Vagina (tissue), 2 donors: ENCODE results near the gene WNT7A. TPM values are rescaled to one million over a fixed set of nuclear protein-coding genes. Genes with fewer than 3 reads are reported as not detected.
A peak's percentile ranks its signal among the peaks of the same experiment; 100 is the strongest.

Experiments used
- DNase-seq, 2 donors: peaks; one replicate each; pipeline ENCODE4 v3.0.0-alpha.2; 2017; ENCODE audit errors: extremely low spot score in 2 of 2
- H3K27ac ChIP-seq: fragments of 200-600 bp; sonication (generic); one replicate; pipeline ENCODE4 v1.5.1; 2019
- H3K27me3 ChIP-seq: fragments of 200-600 bp; sonication (generic); one replicate; pipeline ENCODE4 v1.5.1; 2019
- H3K36me3 ChIP-seq, 2 donors: fragments of 200-600 bp; sonication (generic); one replicate each; pipeline ENCODE4 v1.5.1; 2017 to 2019
- H3K4me1 ChIP-seq: fragments of 200-600 bp; sonication (generic); one replicate; pipeline ENCODE4 v1.5.1; 2019
- H3K4me3 ChIP-seq, 2 donors: fragments of 200-600 bp; sonication (generic); 1 replicate in 1 of 2; 2 replicates in 1 of 2; pipeline ENCODE4 v1.5.1; 2016 to 2019
- H3K9me3 ChIP-seq: fragments of 200-600 bp; sonication (generic); one replicate; pipeline ENCODE4 v1.5.1; 2019
- POLR2A ChIP-seq, 2 donors: fragments of 450-650 bp; IDR thresholded peaks; one replicate each; pipeline ENCODE4 v1.6.1; 2017; ENCODE audit warnings: antibody characterized with exemption in 2 of 2, mild to moderate bottlenecking in 2 of 2, moderate library complexity in 2 of 2
- POLR2AphosphoS5 ChIP-seq, 2 donors: sonication (generic); formaldehyde crosslinking; IDR thresholded peaks; one replicate each; pipeline ENCODE4 v1.9.0; 2017; ENCODE audit warnings: antibody characterized with exemption in 2 of 2, mild to moderate bottlenecking in 2 of 2, low read depth in 1 of 2; ENCODE audit not compliant: insufficient read depth in 1 of 2
- intact Hi-C: fragments of 100-400 bp; cut with DNase I; formaldehyde crosslinking; loops from one replicate; pipeline ENCODE4 v1.15.1; 2023
- total RNA-seq: library from RNA; depleted of rRNA; stranded (reverse); fragments of >200 nt; gene quantifications from one replicate; pipeline ENCODE4 v1.2.3, GENCODE V29; 2016
- TF ChIP-seq, protein P1 (sequence below), 3 experiments: fragments of 450-650 bp in 2 of 3; fragments of 200-600 bp in 1 of 3; sonication (generic) in 1 of 3; IDR thresholded peaks; one replicate each; pipeline ENCODE4 v1.5.1; 2017 to 2019; ENCODE audit warnings: antibody characterized with exemption in 3 of 3, mild to moderate bottlenecking in 2 of 3, moderate library complexity in 2 of 3

WNT7A gene
- total RNA-seq, 1 donor from 2014 or later = not detected

DNA sequence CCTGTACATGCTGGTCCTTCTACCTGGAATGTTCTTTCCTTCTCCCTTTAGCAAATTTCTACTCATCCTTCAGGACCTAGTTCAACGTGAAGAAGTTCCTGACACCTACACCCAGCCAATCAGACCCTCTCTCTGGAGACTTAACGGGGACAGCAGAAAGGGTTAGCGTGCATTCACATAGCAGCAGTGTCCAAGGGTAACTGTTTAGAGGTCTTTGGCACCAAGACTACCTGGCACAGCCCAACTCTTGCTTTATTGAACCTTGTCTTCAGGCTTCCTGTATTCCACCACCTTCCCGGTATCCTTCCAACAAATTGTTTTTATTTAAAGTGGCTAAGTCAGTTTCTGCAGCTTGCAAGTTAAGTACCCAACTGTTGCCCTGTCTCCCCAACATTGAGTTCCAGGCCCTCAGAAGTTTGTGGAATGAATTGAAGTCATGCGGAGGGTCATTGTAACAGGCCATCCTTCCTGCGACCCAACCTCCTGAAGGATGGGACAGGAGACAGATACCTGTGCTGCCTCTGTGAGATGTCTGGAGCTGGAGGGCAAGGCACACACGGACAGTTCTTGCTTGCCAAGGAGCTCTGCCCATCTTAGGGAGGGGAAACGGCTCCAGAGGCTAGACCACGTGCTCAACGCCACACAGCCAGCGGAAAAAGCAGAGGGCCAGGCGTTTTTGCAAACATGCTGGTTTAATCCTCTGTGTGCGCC is 14.4 kb upstream of the WNT7A start:
- Histone ChIP-seq H3K9me3 (no peaks in the 10 kb centered on the region), H3K27me3 (no peaks in the 10 kb centered on the region), H3K4me1 (peaks cover 33% of the 10 kb centered on the region), H3K4me3 (no peak overlapping the region), H3K27ac (no peak overlapping the region), H3K36me3 (no peaks in the 10 kb centered on the region)
- TF ChIP-seq, protein P1, sequence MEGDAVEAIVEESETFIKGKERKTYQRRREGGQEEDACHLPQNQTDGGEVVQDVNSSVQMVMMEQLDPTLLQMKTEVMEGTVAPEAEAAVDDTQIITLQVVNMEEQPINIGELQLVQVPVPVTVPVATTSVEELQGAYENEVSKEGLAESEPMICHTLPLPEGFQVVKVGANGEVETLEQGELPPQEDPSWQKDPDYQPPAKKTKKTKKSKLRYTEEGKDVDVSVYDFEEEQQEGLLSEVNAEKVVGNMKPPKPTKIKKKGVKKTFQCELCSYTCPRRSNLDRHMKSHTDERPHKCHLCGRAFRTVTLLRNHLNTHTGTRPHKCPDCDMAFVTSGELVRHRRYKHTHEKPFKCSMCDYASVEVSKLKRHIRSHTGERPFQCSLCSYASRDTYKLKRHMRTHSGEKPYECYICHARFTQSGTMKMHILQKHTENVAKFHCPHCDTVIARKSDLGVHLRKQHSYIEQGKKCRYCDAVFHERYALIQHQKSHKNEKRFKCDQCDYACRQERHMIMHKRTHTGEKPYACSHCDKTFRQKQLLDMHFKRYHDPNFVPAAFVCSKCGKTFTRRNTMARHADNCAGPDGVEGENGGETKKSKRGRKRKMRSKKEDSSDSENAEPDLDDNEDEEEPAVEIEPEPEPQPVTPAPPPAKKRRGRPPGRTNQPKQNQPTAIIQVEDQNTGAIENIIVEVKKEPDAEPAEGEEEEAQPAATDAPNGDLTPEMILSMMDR (IDR thresholded peaks at IDR 0.05) = no peak
- TF ChIP-seq POLR2A (IDR thresholded peaks at IDR 0.05) = no peak
- no peak for TF ChIP-seq POLR2AphosphoS5 (IDR thresholded peaks at IDR 0.05; ENCODE audit: insufficient read depth in 1 of 2, low read depth in 1 of 2)
- intact Hi-C loops = loop anchor here (10.0 kb wide), 2 partner anchors 241 to 571 kb away; no protein-coding TSS in a partner anchor
- peak in 1 of 2 donors; percentile 90 for DNase-seq

DNA sequence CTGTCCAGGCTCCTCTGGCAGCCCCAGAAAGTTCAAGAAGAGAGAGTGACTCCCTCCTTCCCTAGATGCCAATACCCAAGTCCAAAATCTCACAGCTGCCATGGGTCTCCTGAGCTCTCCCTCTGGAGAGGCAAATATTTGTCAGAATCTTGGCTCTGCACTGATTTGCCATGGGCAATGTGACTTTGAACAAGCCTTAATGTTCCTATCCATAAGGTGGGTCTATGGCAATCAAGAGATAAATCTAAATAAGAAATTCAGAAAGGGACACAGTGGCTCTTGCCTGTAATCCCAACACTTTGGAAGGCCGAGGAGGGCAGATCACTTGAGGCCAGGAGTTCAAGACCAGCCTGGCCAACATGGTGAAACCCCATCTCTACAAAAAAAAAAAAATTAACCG is 12.4 kb upstream of the WNT7A start:
- no peak for DNase-seq
- intact Hi-C loops = loop anchor here (10.0 kb wide), 2 partner anchors 242 to 572 kb away; no protein-coding TSS in a partner anchor
- no peaks in the 10 kb centered on the region for H3K27me3 ChIP-seq
- no peaks in the 10 kb centered on the region for H3K9me3 ChIP-seq
- TF ChIP-seq POLR2AphosphoS5 (IDR thresholded peaks at IDR 0.05; ENCODE audit: insufficient read depth in 1 of 2, low read depth in 1 of 2) (no peak), POLR2A (IDR thresholded peaks at IDR 0.05) (no peak)
- TF ChIP-seq, protein P1 (IDR thresholded peaks at IDR 0.05) = no peak
- H3K4me3 ChIP-seq = no peak overlapping the region
- peaks cover 33% of the 10 kb centered on the region for H3K4me1 ChIP-seq
- H3K36me3 ChIP-seq = no peaks in the 10 kb centered on the region
- H3K27ac ChIP-seq = no peak overlapping the region

DNA sequence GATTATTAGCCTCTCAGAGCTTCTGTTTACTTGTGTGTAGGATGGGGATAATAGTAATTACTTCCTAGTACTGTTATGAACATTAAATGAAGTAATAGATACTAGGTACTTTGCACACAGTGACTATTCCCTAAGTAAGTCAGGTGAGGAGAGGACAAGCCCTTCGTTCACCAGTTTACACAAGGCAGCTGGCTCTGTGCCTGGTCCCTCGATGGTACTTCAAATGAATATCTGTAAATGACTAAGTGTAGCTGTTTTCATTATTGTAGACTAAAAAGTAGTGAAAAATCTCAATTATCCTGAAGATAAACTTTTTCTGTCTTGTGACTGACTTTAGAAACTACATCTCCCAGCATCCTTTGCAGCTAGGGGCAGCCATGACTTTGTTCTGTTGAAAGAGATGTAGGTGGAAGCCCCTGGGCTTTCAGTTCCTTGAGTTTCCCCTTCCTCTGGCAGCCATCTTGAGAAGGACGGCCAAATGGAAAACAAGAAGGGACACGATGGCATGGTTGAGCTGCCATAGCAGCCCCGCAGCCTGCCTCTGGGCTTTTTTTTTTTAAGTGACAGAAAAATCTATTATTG is 11.7 kb upstream of the WNT7A start:
- Histone ChIP-seq H3K4me1 (peaks cover 32% of the 10 kb centered on the region), H3K36me3 (no peaks in the 10 kb centered on the region), H3K9me3 (no peaks in the 10 kb centered on the region), H3K4me3 (no peak overlapping the region), H3K27me3 (no peaks in the 10 kb centered on the region), H3K27ac (no peak overlapping the region)
- intact Hi-C loops = loop anchor here (10.0 kb wide), 2 partner anchors 243 to 573 kb away; no protein-coding TSS in a partner anchor
- TF ChIP-seq POLR2A (IDR thresholded peaks at IDR 0.05) (no peak), POLR2AphosphoS5 (IDR thresholded peaks at IDR 0.05; ENCODE audit: insufficient read depth in 1 of 2, low read depth in 1 of 2) (no peak)
- TF ChIP-seq, protein P1 (IDR thresholded peaks at IDR 0.05) = no peak
- no peak for DNase-seq

DNA sequence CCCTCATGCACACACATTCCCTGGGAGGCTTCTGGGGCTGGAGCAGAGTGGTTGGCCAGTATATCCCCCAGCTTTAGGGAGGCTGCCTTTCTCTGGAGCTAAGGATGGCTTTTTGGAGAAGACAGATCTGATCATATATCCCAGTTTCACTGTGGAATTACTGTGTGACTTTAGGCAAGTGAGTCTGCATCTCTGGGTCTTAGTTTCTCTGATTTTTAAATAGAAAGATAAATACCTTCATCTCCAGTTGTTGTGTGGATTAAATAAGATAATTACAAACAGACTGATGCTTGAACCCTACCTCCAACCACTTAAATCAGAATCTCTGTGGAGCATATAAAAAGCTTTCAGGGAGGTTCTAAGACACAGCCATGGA is 11.1 kb upstream of the WNT7A start:
- Histone ChIP-seq H3K27ac (no peak overlapping the region), H3K9me3 (no peaks in the 10 kb centered on the region), H3K4me1 (peaks cover 26% of the 10 kb centered on the region), H3K27me3 (no peaks in the 10 kb centered on the region), H3K36me3 (no peaks in the 10 kb centered on the region), H3K4me3 (no peak overlapping the region)
- intact Hi-C loops = loop anchor here (10.0 kb wide), 2 partner anchors 244 to 574 kb away; no protein-coding TSS in a partner anchor
- TF ChIP-seq POLR2AphosphoS5 (IDR thresholded peaks at IDR 0.05; ENCODE audit: insufficient read depth in 1 of 2, low read depth in 1 of 2) (no peak), POLR2A (IDR thresholded peaks at IDR 0.05) (no peak)
- TF ChIP-seq, protein P1 (IDR thresholded peaks at IDR 0.05) = no peak
- DNase-seq = no peak
